NT2/D1 (cell line): ENCODE measurements around the gene TRMT44.

Experiments used
- DNase-seq: peaks from one replicate; pipeline ENCODE4 v3.0.0-alpha.2; 2011; ENCODE audit warnings: low read depth, low spot score
- H3K27me3 ChIP-seq: 2 replicates; pipeline ENCODE4 v1.6.0; 2011; ENCODE audit warnings: mild to moderate bottlenecking; ENCODE audit not compliant: insufficient read length, insufficient read depth
- H3K36me3 ChIP-seq: 2 replicates; pipeline ENCODE4 v1.6.1; 2011; ENCODE audit warnings: mild to moderate bottlenecking, low read length, mixed read lengths; ENCODE audit not compliant: insufficient read depth, insufficient read length
- H3K4me1 ChIP-seq: 2 replicates; pipeline ENCODE4 v1.5.1; 2011; ENCODE audit not compliant: insufficient read depth, insufficient read length
- H3K4me3 ChIP-seq: 2 replicates; pipeline ENCODE4 v1.5.1; 2011; ENCODE audit warnings: low read depth; ENCODE audit not compliant: insufficient read length
- H3K9ac ChIP-seq: 2 replicates; pipeline ENCODE4 v1.6.0; 2011; ENCODE audit warnings: low read depth; ENCODE audit not compliant: insufficient read length
- H3K9me3 ChIP-seq: 2 replicates; pipeline ENCODE4 v1.5.1; 2011; ENCODE audit warnings: mild to moderate bottlenecking, low read length; ENCODE audit not compliant: insufficient read depth
- SUZ12 ChIP-seq: IDR thresholded peaks from 2 replicates; pipeline ENCODE4 v1.6.1; 2011; ENCODE audit not compliant: insufficient read length, insufficient read depth; ENCODE audit errors: extremely low read depth
- YY1 ChIP-seq: IDR thresholded peaks from 2 replicates; pipeline ENCODE4 v1.6.1; 2011; ENCODE audit not compliant: insufficient read length, insufficient read depth
- ZNF274 ChIP-seq: IDR thresholded peaks from 2 replicates; pipeline ENCODE4 v1.6.1; 2011; ENCODE audit warnings: mild to moderate bottlenecking, low read depth, low read length

Gene TRMT44

DNA sequence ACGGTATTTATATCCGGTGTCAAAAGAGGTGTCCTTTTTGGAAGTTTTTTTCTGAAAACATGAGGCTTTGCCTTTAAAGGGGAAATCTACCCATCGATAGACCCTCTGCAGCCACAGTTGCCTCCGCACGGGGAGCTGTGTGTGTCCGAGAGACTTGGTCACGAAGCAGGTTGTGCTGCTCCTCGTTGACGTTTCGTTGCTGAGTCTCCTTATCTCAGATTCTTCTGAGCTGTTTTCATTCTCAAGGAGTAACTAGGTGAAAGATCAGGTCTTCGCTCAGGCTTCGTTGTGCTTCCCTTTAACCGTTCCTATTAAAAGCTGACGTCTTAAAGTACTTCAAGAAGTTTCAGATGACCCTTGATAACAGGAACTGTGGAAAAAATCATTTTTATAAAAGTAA is 23.8 kb downstream of the TRMT44 start:
- no peak for DNase-seq
- Histone ChIP-seq H3K4me3 (no peak overlapping the region), H3K4me1 (peaks cover 5% of the 10 kb centered on the region), H3K36me3 (peaks cover 80% of the 10 kb centered on the region), H3K27me3 (no peaks in the 10 kb centered on the region), H3K9me3 (no peaks in the 10 kb centered on the region), H3K9ac (no peak overlapping the region)
- TF ChIP-seq YY1: no peak
- TF ChIP-seq SUZ12: no peak
- no peak for TF ChIP-seq ZNF274

DNA sequence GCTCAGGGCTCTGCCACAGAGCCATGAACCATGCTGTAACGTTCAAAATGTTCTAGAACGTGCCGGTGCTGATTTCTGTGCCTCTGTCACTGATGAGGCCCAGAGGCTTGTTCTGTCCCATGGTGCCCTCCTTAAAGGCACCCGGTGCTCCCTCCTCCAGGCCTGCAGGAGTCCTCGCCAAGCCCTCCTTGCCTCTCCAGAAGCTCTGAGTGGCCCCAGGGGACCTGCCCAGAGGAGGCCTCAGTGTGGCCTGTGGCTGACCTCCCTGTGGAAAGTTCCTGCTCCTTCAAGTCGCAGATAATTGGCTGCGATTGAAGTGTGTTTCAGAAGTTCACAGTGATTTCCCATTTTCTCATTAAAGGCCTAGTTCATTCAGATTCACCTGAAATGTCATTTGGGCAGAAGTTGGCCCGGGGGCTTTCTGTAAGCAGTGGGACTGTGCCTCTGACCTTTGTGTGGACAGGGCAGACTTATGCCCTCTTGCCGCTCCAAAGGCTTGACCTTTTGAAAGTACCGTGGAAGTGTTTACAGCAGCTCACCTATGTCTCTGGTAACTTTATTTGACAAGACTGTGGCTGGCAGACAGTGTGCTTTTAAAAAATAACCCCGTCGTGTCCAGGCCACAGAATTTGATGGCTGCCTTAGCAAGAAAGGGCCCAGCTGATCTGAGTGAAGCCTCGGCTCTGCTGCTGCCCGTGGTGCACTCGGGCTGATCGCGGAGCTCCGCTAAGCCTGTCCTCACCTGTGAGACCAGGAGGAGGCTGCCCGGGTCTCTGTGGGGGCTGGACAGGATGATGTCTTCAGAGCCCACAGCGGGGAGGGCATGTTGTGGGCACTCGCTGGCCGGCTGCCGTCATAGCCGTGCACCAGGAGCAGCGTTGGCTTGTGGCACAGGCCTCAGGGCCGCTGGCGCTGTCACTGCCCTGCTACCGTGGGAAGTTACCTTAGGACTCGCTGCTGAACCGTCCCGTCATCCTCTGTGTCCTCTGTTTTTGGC is 25.3 kb downstream of the TRMT44 start:
- TF ChIP-seq ZNF274 (no peak), SUZ12 (no peak), YY1 (no peak)
- no peak overlapping the region for H3K4me3 ChIP-seq
- H3K9ac ChIP-seq: no peak overlapping the region
- no peaks in the 10 kb centered on the region for H3K27me3 ChIP-seq
- H3K4me1 ChIP-seq: peaks cover 6% of the 10 kb centered on the region
- peaks cover 86% of the 10 kb centered on the region for H3K36me3 ChIP-seq
- H3K9me3 ChIP-seq: no peaks in the 10 kb centered on the region
- no peak for DNase-seq

DNA sequence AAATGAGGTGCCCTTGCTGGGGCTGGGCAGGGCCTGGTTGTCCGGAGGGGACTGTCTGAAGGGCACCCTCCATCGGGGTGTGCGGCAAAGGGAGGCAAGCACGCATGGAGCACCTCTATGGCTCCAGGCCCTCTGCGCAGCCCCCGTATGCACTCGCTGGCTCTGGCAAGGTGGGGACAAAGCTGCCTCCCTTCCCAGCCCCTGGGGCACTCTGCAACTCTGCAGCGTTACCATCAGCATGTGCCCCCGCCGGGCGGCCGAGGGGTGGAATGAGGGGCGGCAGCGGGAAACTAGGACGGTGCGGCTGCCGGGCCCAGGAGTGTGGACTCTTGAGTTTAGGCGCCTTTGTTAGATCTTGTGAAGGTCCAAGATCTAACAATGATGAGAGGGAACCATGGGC is 26.4 kb downstream of the TRMT44 start:
- Histone ChIP-seq H3K9me3 (no peaks in the 10 kb centered on the region), H3K36me3 (peaks cover 85% of the 10 kb centered on the region), H3K4me3 (no peak overlapping the region), H3K27me3 (no peaks in the 10 kb centered on the region), H3K9ac (no peak overlapping the region), H3K4me1 (peaks cover 10% of the 10 kb centered on the region)
- TF ChIP-seq SUZ12: no peak
- no peak for TF ChIP-seq YY1
- no peak for DNase-seq

DNA sequence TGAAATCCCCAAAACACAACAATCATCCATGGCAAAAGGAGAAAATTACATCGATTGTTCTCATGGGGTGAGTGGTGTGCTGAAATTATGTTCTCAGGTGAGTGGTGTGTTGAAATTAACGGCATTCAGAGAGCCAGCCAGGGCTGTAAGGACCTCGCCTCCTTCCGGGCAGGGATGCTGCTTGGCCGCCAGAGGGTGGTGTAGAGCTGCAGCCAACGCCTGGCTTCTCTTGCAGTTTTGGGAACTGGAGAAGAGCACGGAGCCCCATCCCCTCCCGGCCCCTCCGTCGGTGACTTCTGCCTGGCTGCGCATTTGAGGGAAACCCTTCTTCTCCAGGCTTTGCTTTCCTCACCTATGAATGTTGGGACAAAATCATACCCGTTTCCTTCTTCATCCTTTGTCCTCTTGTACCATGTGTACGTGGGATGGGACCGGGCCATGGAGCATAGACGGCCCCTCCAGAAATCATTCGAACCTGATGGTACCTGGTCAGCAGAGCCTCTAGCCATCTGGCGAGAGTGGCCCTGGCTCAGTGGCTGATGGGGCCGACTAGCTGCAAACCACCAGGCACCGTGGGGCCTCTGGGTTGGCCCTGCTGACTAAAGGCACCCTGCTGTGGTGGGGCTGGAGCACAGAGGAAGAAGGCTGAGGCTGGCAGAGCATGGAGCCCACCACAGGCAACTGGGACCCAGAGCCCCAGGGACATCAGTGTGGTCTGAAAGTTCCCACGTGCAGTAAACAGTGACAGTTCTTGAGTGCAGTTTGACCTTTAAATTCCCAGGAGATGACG is 28.4 kb downstream of the TRMT44 start:
- H3K36me3 ChIP-seq: peaks cover 90% of the 10 kb centered on the region
- H3K4me3 ChIP-seq: no peak overlapping the region
- H3K9ac ChIP-seq: no peak overlapping the region
- peak; percentile 65 for DNase-seq
- no peaks in the 10 kb centered on the region for H3K27me3 ChIP-seq
- no peaks in the 10 kb centered on the region for H3K9me3 ChIP-seq
- TF ChIP-seq ZNF274 (no peak), YY1 (no peak), SUZ12 (no peak)
- H3K4me1 ChIP-seq: peaks cover 24% of the 10 kb centered on the region

DNA sequence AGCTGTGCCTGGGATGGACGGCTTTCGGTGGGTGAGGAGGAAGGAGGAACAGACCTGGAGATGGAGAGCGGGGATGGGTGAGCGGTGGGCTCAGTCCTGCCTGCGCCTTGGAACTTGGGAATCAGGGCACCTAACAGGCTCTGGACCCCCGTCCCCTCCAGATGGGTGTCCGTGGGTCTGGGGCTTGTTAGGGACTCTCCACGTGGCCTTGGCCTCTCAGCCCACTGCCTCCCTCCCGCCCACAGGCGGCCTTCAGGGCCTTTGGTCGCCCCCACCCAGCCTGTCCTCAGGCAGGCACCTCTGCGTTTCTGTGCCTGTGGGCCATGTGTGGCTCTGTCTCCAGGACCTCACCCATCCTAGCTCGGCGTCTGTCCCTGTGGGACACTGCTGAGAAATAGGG is 29.0 kb downstream of the TRMT44 start:
- DNase-seq: no peak
- Histone ChIP-seq H3K27me3 (no peaks in the 10 kb centered on the region), H3K36me3 (peaks cover 88% of the 10 kb centered on the region), H3K9me3 (no peaks in the 10 kb centered on the region), H3K4me3 (no peak overlapping the region), H3K4me1 (peaks cover 24% of the 10 kb centered on the region), H3K9ac (no peak overlapping the region)
- TF ChIP-seq SUZ12 (no peak), YY1 (no peak), ZNF274 (no peak)

DNA sequence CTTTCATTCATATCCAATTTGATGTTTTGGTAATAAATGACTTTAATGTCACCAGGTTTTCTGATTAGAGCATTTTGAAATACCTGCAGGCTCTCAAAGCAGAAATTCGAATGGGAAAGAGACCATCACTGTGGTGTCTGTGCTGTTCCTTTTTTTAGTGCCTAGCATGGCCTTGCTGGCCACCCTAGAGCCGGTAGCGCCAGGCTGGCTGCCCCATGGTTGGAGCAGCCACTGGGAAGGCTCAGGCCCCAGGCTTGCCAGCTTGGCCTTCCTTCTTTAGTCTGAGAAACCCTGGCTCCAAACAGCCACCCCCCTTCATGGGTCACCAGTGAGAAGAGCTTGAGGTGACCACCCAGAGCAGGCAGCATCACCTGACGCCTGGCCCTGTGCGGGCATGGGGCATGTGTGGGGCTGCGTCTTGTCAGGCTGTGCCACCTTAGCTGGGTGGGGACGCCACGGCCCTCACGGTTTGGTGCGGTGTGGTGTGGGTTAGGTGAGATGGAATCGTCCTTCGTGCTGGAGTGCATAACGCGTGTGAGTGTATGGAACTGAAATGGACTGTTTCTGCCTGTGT is 30.0 kb downstream of the TRMT44 start:
- Histone ChIP-seq H3K4me3 (no peak overlapping the region), H3K9me3 (no peaks in the 10 kb centered on the region), H3K27me3 (no peaks in the 10 kb centered on the region), H3K4me1 (peaks cover 24% of the 10 kb centered on the region), H3K9ac (no peak overlapping the region), H3K36me3 (peaks cover 84% of the 10 kb centered on the region)
- DNase-seq: no peak
- TF ChIP-seq SUZ12 (no peak), ZNF274 (no peak), YY1 (no peak)
